Stimulated activated CD8-positive, alpha-beta memory T cell treated with anti-CD3 and anti-CD28 coated beads, Interleukin-15, amount 100 ng/mL, for 4 hours (primary cell): ENCODE measurements around the gene PKD1.
"Not testable (repeated sequence)": the region's sequence is repeated elsewhere in the genome, so short reads cannot be mapped to it uniquely, and the experiment has no call there.

Experiments
- DNase-seq, 2 donors: peaks; one replicate each; pipeline ENCODE4 v3.0.0-alpha.2; 2020; ENCODE audit warnings: low read depth in 2 of 2

PKD1 gene

GRCh38 chr16:2107791-2108125, 27.9 kb downstream of the PKD1 start:
- not testable (repeated sequence) for DNase-seq

- DNase-seq, result not testable (repeated sequence)
Measured at GRCh38 chr16:2107121-2107790, 28.4 kb downstream of the PKD1 start.

GRCh38 chr16:2106211-2106610, 29.5 kb downstream of the PKD1 start:
- DNase-seq, result not testable (repeated sequence)

- not testable (repeated sequence) for DNase-seq
Measured at GRCh38 chr16:2105769-2106168, 29.9 kb downstream of the PKD1 start.

- not testable (repeated sequence) for DNase-seq
Measured at GRCh38 chr16:2105291-2105690, 30.4 kb downstream of the PKD1 start.

- not testable (repeated sequence) for DNase-seq
Measured at GRCh38 chr16:2104464-2104863, 31.2 kb downstream of the PKD1 start.

GRCh38 chr16:2102471-2102870, 33.2 kb downstream of the PKD1 start:
- no peak for DNase-seq

GRCh38 chr16:2101581-2101980, 34.1 kb downstream of the PKD1 start:
- DNase-seq, result not testable (repeated sequence)

- not testable (repeated sequence) for DNase-seq
Measured at GRCh38 chr16:2097689-2098088, 38.0 kb downstream of the PKD1 start.

GRCh38 chr16:2096853-2097595, 38.7 kb downstream of the PKD1 start:
- DNase-seq, result no peak

- DNase-seq, result no peak
Measured at GRCh38 chr16:2095918-2096582, 39.6 kb downstream of the PKD1 start.

- no peak for DNase-seq
Measured at GRCh38 chr16:2095315-2095853, 40.3 kb downstream of the PKD1 start.

GRCh38 chr16:2093793-2094192, 41.9 kb downstream of the PKD1 start:
- no peak for DNase-seq

GRCh38 chr16:2092866-2093265, 42.8 kb downstream of the PKD1 start:
- no peak for DNase-seq

GRCh38 chr16:2092256-2092620, 43.5 kb downstream of the PKD1 start:
- no peak for DNase-seq

- no peak for DNase-seq
Measured at GRCh38 chr16:2091547-2092255, 44.0 kb downstream of the PKD1 start.

GRCh38 chr16:2090777-2091546, 44.7 kb downstream of the PKD1 start:
- no peak for DNase-seq

- DNase-seq, result no peak
Measured at GRCh38 chr16:2090481-2090776, 45.3 kb downstream of the PKD1 start.

GRCh38 chr16:2089706-2090480, 45.8 kb downstream of the PKD1 start:
- DNase-seq, result no peak

GRCh38 chr16:2088759-2089358, 46.8 kb downstream of the PKD1 start:
- DNase-seq, result no peak
